ENCODE measurements around the gene TRERF1.

DNA sequence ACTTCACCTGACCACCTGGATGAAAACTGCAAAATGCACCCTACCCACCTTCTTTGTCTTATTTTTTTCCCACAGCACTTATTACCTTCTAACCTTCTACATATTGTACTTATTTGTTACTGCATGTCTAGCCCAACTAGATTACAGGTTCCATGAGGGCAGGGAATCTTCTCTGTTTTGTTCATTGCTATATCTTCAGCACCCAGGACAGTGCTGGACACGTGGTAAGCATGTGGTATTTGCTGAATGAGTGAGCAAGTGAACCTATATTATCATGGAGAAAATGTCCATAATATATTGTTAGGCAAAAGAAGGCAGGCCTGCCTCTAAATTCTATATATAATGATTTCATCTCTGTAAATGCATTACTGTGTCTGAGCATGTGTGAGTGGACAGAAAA lies 107.0 kb downstream of the TRERF1 start:
- TF ChIP-seq POLR2A (IDR thresholded peaks at IDR 0.05) (no peak), CTCF (IDR thresholded peaks at IDR 0.05) (no peak), POLR2AphosphoS5 (IDR thresholded peaks at IDR 0.05) (no peak)

Data from upper lobe of left lung (tissue), 4 donors.